ENCODE measurements around the gene ZNF626. TPM values are rescaled to one million over a fixed set of nuclear protein-coding genes. Genes with fewer than 3 reads are reported as not detected.
"Not testable (repeated sequence)": the region's sequence is repeated elsewhere in the genome, so short reads cannot be mapped to it uniquely, and the experiment has no call there.

The ZNF626 gene
- 1.6 and 5.5 TPM in 2 replicates for total RNA-seq (2014; rRNA removed; shearing (Covaris generic))

DNA sequence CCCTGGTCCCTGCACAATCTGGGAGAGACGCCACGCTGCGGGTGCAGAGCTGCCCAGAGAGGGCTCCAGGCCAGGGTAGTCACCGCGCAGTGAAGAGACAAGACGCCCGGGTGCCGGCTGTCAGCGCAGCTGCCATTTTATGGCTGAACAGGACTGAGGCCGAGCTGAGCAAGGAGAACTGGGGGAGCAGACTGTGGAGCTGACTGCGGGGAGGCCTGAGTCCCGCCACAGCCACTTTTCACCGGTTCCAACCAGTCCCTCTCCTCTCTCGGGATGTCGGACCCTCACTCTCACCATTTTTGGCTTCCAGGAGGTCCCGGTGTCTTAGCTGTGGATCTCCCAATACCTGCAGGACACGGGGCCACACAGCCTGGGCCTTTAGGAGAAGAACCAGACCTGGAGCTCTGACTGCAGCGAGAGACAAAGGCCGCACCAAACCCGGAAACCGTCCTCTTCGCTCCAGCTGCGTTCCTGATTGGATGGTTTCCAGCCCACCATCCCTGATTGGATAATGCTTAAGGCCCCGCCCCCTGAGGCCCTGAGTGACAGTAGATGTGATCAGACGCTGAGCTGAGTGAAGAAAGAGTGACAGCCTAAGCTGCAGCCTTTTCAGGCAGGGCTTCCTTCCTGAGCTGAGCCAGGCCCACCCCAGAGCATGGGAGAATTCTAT lies at the start of gene ZNF626:
ZNF626 (minus strand) TSS at position 422 of the 670 bp plus-strand sequence; CDS start at position 297, 125 bp downstream.
- peak; percentile 91 for DNase-seq (ENCODE audit: low read depth)

DNA sequence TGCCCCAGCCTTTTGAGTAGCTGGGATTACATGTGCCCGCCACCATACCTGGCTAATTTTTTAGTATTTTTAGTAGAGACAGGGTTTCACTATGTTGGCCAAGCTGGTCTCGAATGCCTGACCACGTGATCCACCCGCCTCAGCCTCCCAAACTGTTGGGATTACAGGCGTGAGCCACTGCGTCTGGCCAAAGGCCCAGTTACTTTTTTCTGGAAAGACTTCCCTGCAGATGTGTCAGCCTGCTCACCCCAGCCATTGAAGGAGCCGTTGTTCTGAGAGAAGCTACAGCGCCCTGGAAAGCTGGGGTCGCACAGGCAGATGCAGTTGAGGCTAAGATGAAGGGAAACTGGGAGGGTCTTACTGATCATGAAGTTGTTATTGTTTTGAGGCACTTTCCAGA lies 7.9 kb upstream of the ZNF626 start:
- DNase-seq (ENCODE audit: low read depth) = no peak

DNA sequence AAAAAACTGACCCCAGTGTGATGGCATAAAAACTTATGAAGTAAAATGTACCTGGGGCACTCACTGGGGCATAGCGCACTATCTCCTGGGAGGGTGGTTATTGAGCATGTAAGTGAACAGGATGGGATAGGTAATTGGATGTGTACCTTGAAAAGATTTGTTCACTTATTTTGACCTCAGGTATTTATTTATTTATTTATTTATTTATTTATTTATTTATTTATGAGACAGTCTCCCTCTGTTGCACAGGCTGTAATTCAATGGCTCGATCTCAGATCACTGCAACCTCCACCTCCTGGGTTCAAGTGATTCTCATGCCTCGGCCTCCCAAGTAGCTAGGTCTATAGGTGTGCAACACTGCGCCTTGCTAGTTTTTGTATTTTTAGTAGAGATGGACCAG lies 5.9 kb upstream of the ZNF626 start:
- DNase-seq (ENCODE audit: low read depth) = no peak

DNA sequence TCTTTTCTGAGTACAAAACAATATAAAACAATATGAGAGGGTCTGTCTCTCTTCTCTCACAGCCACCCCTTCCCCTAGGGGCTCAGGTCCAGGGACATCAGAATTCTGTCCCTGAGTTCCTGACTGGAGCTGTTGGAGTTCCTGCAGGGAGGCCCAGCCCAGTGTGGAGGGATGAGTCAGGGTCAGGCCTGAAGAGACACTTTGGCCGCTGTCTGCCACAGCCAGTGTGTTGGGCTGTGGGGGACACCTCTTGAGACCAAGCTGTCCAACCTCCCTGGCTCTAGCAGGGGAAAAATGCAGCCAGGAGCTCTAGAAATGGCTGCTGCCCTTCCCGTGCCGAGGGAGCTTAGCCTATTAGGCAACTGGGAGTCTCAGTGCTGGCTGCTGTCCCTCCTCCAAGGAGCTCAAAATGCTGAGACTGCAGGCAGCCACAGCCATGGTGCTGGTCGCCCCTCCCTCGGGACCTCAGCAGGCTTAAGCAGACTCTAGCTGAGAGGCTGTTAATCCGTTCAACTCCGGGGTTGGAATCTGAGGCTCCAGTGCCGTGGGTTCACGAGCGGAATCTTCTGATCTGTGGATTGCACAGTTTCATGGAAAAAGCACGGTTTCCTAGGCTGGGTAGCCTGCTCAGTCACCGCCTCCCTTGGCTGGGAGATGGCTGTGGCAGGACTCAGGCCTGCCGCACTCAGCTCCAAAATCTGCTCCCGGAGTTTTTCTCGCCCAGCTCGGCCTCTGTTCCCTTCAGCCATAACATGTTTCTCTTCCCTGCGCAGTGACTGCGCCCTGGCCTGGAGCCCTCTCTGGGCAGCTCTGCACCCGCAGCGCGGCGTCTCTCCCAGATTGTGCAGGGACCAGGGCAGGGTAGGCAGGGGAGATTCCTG lies 3.8 kb upstream of the ZNF626 start:
- DNase-seq (ENCODE audit: low read depth) = no peak

DNA sequence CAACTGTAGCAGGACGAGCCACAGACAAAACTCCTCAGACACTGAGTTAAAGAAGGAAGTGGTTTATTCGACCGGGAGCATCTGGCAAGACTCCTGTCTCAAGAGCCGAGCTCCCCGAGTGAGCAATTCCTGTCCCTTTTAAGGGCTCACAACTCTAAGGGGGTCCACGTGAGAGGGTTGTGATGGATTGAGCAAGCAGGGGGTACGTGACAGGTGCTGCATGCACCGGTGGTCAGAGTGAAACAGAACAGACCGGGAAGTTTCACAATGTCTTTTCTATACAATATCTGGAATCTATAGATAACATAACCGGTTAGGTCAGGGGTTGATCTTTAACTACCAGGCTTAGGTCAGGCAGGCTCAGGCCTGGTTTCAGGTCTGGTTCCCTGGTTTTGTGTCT lies 3.1 kb upstream of the ZNF626 start:
- DNase-seq (ENCODE audit: low read depth) = not testable (repeated sequence)

DNA sequence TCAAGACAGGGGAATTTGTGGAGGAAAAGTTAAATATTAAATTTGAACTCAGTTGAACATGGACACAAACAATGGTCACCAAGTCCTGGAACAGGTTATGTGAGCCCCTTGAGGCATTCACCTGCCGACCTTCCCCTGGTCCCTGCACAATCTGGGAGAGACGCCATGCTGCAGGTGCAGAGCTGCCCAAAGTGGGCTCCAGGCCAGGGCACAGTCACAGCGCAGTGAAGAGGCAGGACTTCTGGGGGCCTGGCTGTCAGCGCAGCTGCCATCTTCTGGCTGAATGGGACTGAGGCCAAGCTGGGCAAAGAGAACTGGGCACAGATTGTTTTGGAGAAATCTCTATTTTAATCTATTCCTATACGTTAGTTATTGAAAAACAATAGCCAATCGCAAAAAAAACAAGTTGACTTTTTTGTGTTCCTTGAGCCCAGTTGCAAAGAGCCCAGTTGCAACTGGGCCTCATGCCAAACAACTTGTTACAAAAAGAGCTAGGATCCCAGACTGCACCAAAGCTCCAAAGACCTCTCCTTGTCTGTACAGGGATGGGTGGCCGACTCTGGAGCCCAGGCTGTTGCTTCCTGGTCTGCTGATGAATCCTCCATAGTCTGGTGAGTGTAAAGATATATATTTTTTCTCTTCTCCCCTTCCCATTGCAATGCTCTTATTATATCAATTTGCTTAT lies 1.2 kb upstream of the ZNF626 start:
- no peak for DNase-seq (ENCODE audit: low read depth)

DNA sequence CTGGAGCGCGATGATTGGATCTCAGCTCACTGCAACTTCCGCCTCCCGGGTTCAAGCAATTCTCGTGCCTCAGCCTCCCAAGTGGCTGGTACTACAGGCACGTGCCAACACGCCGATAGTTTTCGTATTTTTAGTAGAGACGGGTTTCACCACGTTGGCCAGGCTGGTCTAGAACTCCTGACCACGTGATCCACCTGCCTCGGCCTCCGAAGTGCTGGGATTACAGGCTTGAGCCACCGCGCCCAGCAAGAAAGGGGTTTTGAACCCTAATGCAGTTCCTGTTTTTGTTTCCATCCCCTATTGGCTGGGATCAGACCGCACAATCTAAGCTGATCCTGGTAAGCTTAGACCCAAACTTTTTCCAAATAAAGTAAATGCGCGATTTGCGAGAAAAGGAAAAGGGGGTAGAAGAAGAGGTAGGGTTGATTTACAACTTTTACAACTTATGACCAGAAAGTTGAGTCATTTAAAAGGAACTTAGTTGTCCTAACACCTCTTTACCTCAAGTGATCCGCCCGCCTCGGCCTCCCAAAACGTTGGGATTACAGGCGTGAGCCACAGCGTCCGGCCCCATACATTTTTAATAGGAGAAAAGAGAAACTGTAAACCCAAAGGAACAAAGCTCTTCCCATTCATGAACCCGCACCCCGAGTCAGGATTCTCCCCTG lies 764 bp downstream of the ZNF626 start:
- no peak for DNase-seq (ENCODE audit: low read depth)

DNA sequence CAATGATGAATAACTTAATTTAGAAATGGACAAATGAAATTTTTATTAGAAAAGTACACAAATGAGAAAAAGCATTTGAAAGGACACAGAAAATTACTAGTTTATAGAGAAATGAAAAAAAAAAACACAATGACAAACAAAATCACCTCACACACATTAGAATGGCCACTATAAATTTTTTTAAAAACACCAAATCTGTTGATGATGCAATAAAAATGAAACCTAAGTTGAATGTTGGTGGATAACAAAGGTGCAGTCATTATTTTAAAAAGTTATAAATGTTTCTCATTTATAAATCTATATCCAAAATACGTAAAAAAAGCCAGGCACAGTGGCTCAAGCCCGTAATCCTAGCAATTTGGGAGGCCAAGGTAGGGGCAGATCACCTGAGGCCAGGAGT lies 20.8 kb downstream of the ZNF626 start:
- no peak for DNase-seq (ENCODE audit: low read depth)

DNA sequence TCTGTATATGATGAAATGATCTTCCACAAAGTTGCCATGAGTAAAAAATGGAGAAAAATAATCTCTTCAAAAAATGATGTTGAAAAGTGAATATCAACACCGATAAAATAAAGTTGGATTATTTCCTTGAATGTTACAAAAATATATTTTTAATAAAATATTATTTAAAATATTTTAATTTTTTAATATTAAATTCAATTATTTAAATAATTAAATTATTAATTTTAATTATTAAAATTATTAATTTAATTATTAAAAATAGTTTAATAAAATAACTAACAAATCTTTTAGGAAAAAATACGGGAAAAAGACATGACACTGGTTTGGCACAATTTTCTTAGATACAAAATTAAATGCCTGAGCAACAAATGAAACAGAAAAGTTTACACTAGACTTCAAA lies 21.3 kb downstream of the ZNF626 start:
- DNase-seq (ENCODE audit: low read depth) = no peak

DNA sequence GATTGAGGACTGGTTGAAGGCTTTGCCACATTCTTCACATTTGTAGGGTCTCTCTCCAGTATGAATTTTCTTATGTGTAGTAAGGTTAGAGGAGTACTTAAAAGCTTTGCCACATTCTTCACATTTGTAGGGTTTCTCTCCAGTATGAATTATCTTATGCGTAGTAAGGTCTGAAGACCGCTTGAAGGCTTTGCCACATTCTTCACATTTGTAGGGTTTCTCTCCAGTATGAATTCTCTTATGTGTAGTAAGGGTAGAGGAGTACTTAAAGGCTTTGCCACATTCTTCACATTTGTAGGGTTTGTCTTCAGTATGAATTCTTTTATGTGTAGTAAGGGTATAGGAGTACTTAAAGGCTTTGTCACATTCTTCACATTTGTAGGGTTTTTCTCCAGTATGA lies 36.8 kb downstream of the ZNF626 start:
- not testable (repeated sequence) for DNase-seq (ENCODE audit: low read depth)

DNA sequence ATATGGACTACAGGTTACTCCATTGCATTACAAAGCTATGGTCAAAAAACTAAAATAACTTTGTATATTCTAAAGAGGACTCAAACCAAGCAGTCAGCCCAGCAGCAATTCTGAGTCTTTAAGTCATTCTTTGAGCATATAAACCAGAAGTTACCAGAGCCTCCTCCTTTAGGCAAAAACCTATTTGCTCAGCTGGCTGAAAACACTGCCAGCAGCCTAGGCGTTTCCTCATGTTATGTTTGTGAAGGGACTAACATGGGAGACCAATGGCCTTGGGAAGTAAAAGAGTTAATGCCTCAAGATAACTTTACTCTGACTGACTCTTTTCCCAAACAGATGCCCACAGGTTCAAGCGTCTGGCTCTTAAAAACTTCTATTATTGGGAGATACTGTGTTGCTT lies 45.3 kb downstream of the ZNF626 start:
- DNase-seq (ENCODE audit: low read depth) = no peak

DNA sequence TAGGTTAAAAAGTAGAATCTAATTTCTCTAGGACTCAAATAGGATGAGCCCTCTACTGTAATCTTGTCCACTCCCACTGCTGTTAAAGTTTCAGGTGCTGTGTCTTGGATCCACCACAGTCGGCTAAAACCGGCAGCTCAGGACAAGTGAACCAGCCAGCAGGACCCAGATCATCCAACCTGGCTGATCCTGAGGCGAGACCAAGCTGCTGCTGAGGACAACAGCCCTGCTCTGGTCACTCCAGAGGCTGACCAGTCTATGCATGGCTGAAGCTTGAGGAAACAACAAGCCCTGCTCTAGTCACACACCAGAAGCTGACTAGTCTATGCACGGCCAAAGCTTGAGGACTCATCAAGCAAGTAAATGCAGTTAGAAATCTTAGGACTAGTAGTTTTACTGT lies 46.4 kb downstream of the ZNF626 start:
- DNase-seq (ENCODE audit: low read depth) = not testable (repeated sequence)

DNA sequence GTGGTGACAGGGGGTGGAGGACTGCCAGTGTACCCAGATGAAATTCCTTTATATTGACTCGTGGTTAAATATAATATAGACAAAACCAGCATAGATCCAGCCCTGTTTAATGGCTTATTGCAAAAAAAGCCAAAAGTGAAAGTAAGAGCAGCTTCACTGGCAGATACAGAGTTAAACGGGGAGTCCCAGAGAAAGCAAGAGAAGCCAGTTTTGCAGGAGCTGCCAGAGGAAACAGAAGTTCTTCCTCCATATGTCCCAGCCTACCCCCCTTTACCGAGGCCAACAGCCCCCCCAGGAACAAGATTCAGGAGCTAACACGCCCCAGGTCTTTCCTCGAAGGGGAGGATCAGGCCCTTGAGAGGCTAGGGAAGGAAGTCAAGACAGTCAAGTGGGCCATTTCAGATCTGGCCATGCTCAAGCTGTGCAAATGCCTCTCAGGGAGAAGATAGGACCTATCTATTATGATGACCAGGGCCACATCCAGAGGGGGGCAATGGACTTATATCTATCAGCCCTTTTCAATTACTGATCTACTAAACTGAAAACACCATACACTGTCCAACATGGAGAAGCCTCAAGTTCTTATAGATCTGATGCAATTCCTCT lies 48.6 kb downstream of the ZNF626 start:
- DNase-seq (ENCODE audit: low read depth) = no peak

DNA sequence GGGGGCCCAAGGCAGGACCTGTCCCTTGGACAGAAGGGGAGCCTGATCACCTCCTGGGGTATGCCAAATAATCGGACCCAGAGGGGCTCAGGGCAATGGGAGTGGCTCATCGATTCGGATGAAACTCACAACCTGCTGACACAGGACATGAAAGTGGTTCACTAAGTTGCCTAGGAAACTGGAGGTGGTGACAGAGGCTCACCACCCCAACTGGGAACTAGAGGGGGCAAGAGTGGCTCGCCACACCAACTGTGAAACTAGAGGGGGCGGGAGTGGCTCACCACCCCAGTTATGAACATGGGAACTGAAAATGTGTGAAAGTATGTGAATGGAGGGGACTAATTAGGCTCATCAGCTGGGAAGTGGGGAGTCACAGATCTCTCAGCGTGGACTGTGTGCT lies 49.5 kb downstream of the ZNF626 start:
- DNase-seq (ENCODE audit: low read depth) = no peak

DNA sequence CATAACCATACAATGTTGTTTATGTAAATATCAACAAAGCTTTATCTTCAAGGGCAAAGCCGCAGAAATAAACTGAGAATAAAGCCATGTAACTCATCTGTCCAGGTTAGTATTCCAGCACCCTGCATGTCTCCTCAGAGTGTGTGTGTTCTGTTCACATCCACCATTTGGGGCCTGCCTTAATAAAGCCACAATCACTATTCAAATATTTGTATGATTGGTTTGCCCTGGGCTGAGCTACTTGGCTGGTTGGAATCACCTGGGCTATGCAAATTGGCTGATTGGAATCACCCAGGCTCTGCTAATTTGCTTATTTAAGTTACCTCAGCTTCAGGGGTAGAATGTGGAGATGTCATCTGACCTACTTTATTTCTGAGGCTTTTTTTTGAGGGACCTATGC lies 53.4 kb downstream of the ZNF626 start:
- DNase-seq (ENCODE audit: low read depth) = no peak

Other genes starting within 250 kb of the ZNF626 start
- 4.3 and 4.8 TPM in 2 replicates for gene ZNF737, start 95.8 kb downstream of the ZNF626 start, total RNA-seq (2014; rRNA removed; shearing (Covaris generic))
- gene ZNF66, start 114.7 kb upstream of the ZNF626 start, total RNA-seq (2014; rRNA removed; shearing (Covaris generic)) = 0.30 and 3.6 TPM in 2 replicates

All from Daoy (cell line).